HG03442 (cell line): ENCODE results near the gene ZFR2.
"Not testable (repeated sequence)": the region's sequence is repeated elsewhere in the genome, so short reads cannot be mapped to it uniquely, and the experiment has no call there.

Experiments
- ATAC-seq: cut with Tn5 transposase; IDR thresholded peaks from one replicate; pipeline ENCODE4 v1.9.1; 2021; ENCODE audit warnings: mild to moderate bottlenecking, moderate library complexity; ENCODE audit not compliant: unreplicated experiment

ZFR2 gene

GRCh38 chr19:3868770-3869456 is at the start of gene ZFR2:
Gene ZFR2 (minus strand): TSS chr19:3869038. CDS start chr19:3869017, 21 bp downstream.
- no peak for ATAC-seq

- no peak for ATAC-seq
Observed at GRCh38 chr19:3916033-3916432, 47.2 kb upstream of the ZFR2 start.

GRCh38 chr19:3914199-3914598 is 45.4 kb upstream of the ZFR2 start:
- ATAC-seq = no peak

- no peak for ATAC-seq
Observed at GRCh38 chr19:3910105-3910504, 41.3 kb upstream of the ZFR2 start.

- no peak for ATAC-seq
Observed at GRCh38 chr19:3908266-3909054, 39.6 kb upstream of the ZFR2 start.

GRCh38 chr19:3907626-3908265 is 38.9 kb upstream of the ZFR2 start:
- ATAC-seq = no peak

GRCh38 chr19:3904233-3904632 is 35.4 kb upstream of the ZFR2 start:
- no peak for ATAC-seq

- no peak for ATAC-seq
Observed at GRCh38 chr19:3902317-3902973, 33.6 kb upstream of the ZFR2 start.

- ATAC-seq = no peak
Observed at GRCh38 chr19:3899531-3900294, 30.9 kb upstream of the ZFR2 start.

GRCh38 chr19:3898426-3898825 is 29.6 kb upstream of the ZFR2 start:
- no peak for ATAC-seq

GRCh38 chr19:3897936-3898335 is 29.1 kb upstream of the ZFR2 start:
- ATAC-seq = no peak

GRCh38 chr19:3895788-3896187 is 26.9 kb upstream of the ZFR2 start:
- no peak for ATAC-seq

- not testable (repeated sequence) for ATAC-seq
Observed at GRCh38 chr19:3894959-3895358, 26.1 kb upstream of the ZFR2 start.

GRCh38 chr19:3893509-3894179 is 24.8 kb upstream of the ZFR2 start:
- no peak for ATAC-seq

GRCh38 chr19:3890591-3890990 is 21.8 kb upstream of the ZFR2 start:
- no peak for ATAC-seq

- no peak for ATAC-seq
Observed at GRCh38 chr19:3882041-3882384, 13.2 kb upstream of the ZFR2 start.

- no peak for ATAC-seq
Observed at GRCh38 chr19:3881272-3882040, 12.6 kb upstream of the ZFR2 start.

GRCh38 chr19:3880471-3881271 is 11.8 kb upstream of the ZFR2 start, which contains the start of gene ATCAY:
Gene ATCAY (plus strand): TSS chr19:3880685. CDS start chr19:3885768, 5,083 bp downstream.
- no peak for ATAC-seq
